NK-92 treated with Interleukin-12 subunit alpha and Interleukin-12 subunit beta, amount 100 ng/mL, for 24 hours (cell line): ENCODE measurements around the gene SLC7A1.

Experiments used
- DNase-seq: peaks from one replicate; lab custom pipeline; 2025; lab: John Stamatoyannopoulos, UW

Gene SLC7A1

DNA sequence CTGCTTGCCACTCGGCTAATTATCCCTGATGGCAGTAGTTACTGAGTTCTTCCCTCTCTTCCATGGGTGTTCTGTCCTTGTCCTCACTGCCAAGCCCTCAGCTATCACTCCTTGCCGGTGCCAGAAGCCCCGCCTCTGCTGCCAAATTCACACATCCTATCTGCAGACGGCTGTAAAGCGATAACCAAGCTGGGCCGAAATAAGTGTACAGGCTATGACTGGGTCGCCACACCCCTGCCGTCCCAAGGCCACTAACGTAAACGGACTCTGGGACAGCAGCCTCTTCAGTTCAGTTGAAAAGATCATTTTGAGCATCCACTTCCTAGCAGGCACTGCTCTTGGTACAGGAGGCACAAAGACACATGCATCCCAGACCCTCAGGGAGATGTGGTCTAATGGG lies 13.3 kb downstream of the SLC7A1 start:
- DNase-seq, result no peak

DNA sequence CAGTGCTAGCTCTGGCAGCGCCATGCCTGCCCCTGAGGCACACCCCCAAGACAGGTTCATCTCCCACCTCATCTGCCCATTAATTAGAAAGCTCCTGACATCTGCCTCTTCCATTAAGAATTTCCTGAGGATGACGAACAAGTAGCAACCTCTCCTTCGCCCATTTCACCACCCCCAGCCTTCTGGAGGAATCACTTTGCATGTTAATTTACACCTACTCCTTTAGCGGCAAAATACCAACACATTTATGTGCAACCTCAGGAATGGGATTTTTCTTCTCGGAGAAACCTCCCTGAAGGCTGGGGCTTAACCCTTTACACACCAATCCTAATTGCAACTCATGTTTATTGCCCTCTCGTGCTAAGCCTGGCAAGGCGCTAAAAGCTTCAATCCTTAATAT lies 13.8 kb downstream of the SLC7A1 start:
- DNase-seq, result no peak

DNA sequence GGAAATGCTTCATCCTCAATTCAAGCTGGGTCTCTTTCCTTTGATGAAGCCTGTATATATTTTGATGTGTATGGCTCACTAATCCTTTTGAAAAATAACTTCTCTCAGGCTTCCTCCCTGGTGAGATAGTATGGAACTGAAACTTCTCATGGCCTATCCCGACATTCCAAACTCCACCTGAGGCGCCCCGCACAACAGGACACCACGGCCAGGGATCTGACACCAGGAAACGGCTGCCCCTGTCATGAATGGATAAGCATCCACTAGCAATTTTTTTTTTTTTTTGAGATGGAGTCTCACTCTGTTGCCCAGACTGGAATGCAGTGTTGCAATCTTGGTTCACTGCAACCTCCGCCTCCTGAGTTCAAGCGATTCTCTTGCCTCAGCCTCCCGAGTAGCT lies 16.4 kb downstream of the SLC7A1 start:
- no peak for DNase-seq

DNA sequence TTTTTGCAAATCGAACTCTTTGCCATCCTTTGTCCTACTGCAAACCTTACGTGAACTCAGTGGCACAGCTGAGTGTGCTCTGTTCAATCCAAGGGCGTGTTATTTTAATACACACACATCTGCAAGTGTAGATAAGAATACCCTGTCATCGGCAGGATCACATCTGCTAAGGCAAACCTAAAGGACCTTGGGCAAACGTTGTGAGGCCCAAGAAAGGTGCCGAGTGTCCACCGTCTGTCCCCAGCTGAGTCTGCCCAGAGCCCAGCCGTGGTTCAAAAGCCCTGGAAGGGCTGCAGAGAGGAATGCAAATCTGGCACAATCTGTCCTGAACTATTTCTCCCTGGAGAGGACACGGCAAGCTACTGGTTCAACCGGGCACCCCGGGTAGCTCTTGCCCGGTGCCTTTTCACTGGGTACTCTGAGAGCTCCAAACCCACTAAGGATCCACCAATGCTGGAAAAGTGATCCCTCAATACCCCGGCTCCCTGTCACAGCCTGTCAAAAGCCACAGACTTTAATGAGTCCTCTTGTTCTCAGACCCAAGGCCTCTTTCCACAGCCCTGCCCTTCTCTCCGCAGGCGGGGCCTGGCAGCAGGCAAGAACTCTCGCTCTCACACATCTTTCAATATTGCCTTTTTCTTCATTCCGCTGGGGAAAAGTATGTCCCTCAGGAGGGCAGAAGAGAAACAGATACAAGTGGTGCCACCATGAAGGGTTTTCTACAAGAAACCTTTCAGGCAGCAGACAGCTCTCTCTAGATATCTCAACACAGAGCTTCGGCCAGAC lies 17.0 kb downstream of the SLC7A1 start:
- no peak for DNase-seq

DNA sequence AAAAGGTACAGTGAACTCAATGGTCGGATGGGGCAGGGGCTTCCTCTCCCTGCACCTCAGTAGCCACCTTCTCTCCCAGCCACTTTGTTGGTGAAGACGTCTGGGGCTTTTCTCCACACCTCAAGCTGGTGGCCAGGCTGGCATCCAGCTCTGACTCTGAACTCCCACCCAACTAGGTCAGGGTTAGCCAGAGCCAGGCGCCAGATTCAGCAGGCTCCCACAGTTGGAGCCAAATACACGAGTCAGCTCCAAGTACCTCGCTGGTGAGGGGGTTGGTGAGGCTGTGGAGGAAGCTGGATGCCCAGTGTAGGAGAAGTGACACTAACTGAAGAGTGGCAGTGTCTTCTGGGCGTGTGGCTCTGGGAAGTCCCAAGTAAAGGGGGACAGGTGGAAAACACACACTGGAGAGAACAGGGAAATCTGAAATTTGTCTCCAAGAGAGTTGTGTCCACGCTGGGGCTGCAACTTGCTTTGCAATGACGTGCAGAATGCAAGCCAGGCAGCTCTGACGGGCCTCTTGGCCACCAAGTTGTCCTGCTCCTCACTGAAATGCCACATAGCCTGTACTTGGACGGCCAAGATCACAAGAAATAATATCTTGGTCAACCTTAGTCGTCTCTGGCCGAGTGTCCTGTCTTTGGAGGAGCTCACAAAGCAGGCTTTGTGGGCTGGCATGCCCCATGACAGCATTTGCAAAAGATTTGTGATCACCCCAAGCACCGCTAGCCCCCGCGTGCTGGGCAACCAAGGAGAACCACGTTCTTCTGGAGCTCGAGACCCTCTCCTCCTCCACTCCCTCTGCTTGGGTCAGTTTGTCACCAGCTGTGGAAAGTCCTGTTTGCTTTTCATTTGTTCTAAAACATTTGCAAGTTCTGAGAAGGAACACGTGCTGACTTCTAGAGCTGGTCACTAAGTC lies 18.1 kb downstream of the SLC7A1 start:
- DNase-seq, result no peak

DNA sequence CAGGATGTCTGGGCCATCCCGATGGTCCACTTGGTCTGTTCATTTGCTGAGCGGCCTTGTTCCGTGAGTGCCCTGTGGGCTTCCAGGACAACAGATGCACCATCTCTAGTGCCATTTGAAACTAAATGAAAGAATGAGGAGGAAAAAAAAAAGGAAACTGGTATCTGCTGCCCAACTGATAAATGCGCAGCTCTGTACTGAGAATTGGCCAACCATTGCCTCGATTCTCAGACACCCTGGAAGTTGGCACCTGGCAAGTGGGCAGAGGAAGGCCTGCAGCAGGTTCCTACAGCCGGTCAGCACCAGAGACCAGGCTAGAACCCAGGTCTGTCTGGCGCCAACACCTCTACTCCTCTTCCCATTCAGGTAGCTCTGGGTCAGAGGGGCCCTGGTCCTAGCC lies 18.9 kb downstream of the SLC7A1 start:
- DNase-seq, result no peak

DNA sequence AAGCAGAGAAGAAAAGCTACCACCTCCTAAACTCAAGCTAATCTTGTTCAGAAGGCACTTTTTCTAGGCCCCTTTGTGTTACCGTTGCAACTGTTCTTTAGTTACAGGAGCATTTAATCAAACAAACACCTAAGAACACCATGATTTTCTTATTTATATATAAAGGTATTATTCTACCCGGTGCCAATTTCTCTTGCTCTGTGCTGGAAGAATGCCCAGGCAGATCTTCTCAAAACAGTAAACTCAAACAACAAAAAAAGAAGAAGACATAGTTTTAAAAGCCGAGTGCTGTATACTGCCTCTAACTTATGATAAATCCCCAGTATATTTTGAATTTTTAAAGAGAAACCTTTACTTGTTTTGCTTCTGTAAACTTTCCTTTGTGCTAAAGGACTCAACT lies 20.4 kb downstream of the SLC7A1 start:
- DNase-seq, result no peak

DNA sequence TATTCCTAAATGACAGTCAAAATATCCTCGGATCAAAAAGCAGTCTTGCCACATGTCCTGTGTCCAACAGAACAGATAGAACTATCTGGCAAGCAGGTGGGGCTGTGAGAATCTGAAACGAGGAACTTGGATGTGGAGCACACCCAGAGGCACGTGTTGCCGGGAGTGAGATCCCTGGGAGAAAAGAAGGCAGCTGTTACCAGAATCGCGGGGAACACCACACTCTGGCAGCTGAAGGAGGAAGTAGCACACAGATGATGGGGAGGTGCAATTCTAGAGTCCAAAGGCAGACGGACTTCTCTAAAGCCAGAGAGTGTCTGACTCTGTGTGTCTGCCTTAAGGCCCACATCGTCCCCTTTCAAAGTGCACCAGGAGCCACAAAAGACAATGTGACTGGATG lies 22.3 kb downstream of the SLC7A1 start:
- no peak for DNase-seq

DNA sequence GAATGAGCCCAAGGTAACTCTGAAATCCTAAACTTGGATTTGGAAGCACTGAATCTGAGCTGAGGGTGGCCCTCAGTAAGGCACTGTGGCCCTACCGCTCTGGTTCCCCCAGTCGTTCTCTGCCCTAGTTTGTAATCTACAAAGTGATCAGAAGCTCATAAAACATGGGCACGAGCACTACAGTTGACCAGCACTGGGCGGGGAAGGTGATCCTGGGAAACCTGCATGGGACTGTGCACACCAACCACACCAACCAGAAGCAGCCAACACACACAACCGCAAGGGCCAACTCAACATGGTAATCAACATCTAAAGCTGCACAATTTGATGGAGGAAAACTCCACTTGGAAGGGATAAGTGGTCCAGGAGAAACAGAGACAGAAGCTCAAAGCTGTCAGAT lies 22.9 kb downstream of the SLC7A1 start:
- no peak for DNase-seq

DNA sequence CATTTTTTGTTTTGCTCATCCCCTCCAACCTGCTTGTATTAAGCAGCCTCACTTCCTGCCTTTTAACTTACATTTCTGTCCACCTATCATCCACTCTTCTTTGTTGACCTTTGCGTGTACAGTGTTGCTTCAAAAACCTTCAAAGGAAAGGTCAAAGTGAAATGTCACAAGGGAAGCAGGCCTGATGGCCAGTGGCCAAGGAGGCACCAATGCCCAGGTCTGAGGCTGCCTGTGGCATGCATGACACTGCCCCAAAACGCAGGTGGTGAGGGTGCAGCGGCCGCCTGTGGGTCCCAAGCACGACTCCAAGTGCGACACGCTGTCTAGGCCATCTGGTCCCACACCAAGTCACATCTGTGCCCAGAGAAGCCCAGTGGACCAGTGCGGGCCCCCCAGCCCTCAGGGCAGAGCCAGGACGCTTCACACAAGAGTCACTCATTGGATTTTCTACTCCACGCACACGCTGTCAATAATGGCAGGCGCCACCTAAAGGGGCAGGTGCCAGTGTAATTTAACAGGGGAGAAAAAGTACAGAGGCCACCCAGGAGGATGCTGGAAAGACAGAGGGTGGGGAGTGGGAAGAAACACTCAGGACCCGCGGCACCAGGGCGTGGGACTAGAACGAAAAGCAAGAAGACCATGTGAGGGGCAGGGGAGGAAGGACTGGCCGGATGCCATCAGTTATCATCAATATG lies 23.5 kb downstream of the SLC7A1 start:
- no peak for DNase-seq

DNA sequence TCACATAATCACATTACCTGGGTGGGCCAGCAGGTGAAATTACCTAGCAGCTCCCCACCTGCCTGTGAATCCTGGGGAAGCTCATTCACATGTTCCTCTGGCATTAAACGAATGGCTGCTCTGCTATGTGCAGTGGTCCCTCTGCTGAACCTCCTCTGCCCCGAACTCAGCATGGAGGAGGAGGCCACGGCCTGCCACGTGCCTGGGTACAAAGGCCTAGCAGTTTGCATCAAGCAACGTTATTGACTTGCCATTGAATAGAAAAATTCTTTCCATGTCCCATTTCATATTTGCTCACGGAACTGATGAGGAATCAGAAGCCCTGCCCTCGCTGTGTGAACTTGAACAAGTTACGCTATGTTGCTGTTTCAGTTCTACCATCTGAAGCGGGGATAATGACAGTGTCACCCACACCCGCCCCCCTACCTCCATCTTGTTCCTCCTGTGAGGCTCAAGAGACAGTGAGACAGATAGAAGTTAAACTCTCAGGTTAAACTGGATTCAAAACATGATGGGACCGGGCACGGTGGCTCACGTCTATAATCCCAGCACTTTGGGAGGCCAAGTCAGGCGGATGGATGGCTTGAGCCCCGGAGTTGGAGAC lies 25.3 kb downstream of the SLC7A1 start:
- DNase-seq, result no peak

DNA sequence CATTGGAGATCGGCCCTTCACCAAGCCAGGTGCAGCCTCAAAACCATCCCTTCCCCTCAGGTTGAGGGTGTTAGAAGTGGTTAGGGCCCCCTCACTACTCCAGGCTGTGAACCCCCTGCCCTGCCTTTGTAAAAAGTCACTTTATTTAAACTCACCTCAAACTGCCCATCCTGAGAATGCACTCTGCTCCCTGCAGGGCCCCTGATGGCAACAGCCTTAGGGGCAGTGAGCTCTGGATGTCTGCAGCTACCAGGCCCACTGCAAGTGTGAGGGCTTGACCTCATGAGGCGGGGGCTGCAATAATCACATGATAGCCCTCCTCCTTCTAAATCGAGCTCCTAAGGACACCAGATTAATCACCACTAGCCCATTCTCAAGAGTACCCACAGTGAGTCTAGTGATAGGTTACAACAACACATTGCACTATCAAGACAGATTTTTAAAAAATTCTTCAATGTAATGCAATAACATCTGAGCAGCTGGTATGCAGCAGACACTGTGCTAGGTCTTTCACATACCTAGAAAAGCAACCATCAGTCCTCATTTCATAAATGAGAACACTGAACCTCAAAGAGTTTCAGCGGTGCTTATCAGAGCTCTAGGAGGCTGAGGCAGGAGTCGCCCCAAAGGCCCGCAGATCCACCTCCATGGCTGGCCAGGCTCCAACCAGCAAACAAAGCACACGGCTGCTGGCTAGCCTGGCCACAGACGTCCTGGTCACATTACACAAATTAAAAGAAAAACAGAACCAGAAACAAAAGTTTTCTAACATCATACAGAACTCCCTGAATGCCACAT lies 26.0 kb downstream of the SLC7A1 start:
- DNase-seq, result no peak

DNA sequence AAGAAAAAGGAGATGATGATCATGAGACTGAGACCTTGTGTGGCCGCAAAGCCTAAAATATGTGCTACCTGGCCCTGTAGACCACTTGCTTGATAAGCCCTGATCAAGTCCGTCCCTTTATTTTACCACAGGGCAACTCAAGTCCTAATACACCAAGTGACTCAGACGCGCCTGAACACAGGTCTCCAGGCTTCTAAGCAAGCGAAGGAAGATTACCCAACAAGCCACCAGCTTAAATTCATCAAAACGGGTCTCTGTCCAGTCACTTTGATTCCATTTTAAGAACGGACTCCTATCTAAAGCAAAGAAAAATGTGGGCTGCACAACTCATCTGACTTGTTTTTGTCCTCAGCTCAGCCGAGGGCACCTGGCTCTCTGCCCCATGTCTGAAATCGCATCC lies 26.8 kb downstream of the SLC7A1 start:
- DNase-seq, result no peak

DNA sequence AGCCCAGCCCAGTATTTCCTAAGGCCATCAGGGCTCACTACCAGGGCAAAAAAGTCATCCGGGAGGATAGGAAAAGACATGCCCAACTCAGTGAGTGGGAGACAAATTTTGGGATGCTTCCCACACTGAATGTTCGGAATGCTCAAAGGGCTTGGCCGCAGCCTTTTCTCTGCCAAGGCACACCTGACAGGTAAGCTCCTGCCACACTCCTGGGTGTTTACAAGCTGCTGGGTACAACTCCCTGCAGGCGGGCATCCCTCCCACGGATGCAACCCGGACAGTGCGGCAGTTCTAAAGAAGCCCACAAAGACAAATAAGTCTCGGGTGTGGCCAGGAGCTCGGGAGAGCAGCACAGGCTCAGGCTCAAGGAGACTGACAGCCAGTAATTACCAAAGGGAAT lies 28.1 kb downstream of the SLC7A1 start:
- DNase-seq, result no peak

DNA sequence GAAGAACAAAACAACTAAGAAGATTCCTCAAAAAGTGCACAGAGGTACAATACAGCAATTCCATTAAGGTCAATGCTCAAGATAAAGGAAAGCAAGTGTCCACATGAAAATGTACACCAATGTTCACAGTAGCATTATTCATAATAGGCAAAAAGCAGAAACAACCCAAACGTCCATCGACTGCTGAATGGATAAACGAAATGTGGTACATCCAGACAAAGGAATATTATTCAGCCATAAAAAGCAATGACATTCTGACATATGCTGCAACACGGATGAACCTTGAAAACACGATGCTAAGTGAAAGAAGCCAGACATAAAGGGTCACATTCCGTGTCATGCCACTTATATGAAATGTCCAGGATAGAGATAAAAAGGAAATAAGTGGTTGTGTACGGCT lies 29.3 kb downstream of the SLC7A1 start:
- no peak for DNase-seq

DNA sequence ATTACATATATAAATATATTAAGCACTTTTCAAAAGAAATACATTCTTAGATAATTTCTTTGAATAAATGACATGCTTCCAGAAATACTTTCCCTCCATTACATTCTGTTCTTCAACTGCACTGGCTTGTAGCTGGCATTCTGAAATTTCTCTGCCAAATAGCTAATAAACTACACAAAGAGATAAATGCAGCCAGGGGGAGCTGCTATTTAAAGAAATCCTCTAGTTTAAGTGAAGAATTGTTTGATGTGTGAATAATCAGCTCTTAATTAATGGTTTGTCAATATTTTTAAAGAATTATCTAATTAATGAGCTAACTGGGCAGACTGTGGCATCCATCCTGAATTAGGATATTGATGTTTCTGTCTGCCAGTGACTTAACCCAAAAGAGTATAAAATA lies 30.7 kb downstream of the SLC7A1 start:
- no peak for DNase-seq

DNA sequence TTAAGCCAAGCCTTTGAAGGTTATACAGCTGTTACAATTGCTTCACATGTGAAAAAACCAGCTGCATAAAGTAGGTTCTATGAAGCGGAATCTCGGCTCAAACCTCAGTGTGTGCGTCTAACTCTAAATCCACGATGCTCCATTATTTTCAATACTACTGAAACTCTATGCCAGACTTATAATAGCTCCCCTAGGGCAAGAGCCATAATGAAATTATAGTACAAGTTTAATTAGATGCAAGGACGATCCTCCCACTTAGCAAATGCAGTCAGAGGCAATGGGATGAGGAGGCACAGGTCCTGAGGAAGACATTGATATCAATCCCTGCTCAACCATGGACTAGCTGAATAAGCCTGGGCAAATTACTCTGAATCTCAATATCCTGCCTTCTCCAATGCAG lies 31.1 kb downstream of the SLC7A1 start:
- DNase-seq, result no peak

DNA sequence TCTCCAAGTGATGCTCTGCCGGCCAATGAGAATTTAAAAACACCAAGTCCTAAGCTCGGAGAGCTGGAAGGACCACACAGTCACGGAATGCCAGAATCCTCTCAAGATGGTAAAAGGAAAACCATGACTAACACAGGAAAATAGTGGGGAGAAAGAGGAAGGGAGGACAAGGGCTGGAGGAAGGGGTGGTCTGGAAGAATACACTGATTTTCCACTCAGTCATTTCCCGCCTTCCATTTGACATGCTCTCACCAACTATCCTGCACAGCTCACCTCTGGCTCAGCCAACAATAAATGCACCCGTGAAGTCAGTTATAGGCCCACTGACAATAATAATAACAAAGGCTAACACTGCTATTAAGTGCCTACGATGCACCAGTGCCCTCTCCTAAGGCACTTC lies 31.5 kb downstream of the SLC7A1 start:
- DNase-seq, result no peak

DNA sequence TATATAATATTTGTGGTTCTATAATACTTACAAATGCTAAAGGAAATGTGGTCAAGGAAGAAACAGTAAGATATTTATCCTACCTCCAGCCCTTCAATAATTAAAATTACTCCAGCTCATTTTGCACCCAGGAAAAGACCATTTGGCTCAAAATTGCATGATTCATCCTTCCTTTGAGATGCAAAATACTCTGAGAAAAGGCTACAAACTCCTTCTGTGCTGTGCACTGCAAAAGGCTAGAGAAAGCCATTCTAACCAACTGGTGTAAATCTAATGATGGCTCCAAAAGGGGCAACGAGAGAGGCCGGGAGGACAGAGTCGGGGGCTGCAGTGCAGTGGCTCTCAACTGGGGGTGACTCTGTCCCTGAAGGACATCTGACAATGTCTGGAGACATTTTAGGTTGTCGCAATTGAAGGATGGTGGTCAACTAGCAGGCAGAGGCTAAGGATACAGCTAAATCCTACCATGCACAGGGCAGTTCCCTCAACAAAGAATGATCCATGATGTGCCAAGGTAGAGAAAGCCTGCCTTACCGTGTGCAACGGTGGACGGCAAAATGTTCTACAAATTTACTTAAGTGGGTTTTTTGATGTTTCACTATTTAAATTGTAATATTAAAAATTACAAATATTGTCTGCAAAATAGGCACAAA lies 32.6 kb downstream of the SLC7A1 start:
- DNase-seq, result no peak

DNA sequence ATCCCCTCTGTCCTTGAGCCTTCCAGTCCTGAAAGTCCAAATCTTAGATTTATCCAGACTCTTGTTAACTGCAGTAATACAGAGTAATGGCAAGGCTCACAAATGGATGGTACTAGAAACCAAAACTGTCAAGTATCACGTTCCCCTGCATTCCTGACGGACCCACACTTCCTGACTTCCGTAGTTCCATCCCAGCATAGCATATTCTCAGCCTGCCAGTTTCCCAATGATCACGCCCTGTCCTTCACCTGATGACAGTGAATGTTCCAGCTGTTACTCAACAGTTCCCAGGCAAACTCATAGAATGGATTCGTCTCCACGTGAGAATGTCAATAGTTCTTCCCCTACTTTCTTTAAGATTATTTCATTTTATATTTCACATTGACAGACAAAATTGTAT lies 33.6 kb downstream of the SLC7A1 start:
- DNase-seq, result no peak

DNA sequence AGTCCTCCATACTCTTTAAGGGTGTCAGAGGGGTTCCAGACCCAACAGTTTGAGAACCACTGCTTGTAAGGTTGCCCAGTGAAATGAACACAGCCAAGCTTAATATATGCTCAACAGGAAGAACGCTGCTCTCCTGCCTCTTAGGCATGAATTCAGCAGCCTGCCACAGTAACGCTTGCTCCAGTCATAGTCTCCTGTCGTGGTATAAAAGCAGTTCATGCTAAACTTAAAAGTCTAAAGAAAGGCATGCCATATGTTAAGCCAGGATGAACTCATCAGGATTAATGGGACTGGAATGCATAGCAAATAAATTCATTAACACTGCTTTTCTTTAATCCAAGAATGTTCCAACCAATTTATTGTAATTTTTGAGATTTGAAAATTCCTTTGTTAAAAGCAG lies 38.7 kb downstream of the SLC7A1 start:
- DNase-seq, result no peak
